ENCODE measurements around the gene NNT.
A peak's percentile ranks its signal among the peaks of the same experiment; 100 is the strongest.
"Not testable (repeated sequence)": the region's sequence is repeated elsewhere in the genome, so short reads cannot be mapped to it uniquely, and the experiment has no call there.

NNT gene

DNA sequence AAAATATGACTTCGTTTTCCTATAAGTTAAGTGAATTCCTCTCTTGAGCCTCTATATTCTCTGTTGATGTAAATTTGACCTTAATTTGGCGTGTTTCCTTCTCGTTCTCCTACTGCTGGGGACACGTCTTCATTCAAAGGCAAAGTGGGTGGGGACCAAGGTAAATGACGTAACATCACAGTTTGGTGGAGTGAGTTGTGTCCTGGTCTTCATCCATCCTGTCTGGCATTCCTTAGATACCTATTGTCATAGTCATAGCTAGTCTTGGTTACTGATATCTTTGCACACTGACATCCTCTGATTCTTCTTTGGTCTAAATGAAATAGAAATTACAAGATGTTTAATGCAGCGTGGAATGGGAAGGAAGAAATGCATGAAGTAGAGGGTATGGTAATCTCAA is 108.5 kb downstream of the NNT start:
- DNase-seq (ENCODE audit: low read depth), result peak; percentile 82

DNA sequence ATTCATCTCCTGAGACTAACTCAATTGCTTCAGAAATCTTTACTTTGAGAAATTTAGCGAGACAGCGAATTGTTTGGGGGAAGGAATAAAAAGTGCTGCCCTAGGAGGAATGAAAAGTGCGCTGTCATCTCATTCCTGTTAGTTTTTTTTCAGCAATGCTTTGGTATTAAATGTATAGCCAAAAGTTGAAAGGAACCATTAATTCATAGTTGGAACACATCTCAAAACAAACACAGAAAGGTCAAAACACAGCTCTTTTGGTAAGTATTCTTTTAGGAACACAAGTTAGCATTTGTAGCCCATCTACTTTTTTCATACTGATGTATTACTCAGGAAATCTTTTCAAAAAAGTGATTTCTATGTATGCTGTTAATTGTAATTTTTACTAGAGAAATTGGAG is 109.1 kb downstream of the NNT start:
- DNase-seq (ENCODE audit: low read depth), result no peak

DNA sequence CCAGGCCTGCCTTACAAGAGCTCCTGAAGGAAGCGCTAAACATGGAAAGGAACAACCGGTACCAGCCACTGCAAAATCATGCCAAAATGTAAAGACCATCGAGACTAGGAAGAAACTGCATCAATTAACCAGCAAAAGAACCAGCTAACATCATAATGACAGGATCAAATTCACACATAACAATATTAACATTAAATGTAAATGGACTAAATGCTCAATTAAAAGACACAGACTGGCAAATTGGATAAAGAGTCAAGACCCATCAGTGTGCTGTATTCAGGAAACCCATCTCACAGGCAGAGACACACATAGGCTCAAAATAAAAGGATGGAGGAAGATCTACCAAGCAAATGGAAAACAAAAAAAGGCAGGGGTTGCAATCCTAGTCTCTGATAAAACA is 116.8 kb downstream of the NNT start:
- not testable (repeated sequence) for DNase-seq (ENCODE audit: low read depth)

DNA sequence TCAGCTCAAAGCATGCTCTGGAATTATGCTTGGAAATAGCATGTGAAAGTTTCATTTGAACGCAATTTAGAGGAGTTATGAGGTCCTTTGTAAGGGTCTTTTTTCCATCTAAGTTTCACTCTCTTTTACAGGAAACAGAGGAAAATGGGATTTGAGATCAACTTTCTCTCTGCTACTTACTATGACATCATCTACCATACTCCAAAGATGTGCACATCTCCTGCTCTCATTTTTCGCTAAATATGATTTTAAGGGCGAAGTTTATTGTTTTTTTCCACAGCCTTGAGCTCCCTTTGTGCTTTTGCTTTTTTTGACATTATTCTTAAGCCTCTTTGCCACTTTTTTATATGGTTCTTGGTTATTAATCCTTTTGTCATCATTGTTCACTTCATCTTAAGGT is 125.6 kb downstream of the NNT start:
- DNase-seq (ENCODE audit: low read depth), result no peak

DNA sequence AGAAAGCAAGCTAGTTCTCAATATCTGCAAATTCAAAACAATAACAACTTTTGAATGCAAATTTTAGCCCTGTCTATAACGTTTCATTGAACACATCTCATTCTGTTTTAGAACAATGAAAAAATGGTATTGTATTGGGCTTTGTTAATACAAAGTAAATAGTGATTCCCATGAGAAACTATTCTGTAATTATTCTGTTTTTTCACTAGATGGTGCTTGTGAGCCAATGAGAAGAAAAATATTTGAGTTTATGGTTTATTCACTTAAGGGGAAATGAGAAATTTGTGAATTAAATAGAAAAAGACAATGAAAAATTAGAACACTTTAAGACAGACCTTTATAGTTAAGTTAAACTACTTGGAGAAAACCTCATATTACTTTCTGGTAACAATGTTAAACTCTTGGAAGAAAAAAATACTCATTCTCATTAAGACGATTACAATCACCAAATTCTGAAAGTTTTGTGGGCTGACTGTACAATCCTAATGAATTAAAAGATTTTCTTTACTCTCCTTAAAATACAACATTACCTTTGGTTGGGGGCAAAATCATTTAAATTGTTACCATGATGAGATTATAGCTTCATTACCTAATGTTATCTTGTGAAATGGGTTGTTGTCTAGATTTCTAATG is 127.0 kb downstream of the NNT start:
- peak; percentile 14 for DNase-seq (ENCODE audit: low read depth)

DNA sequence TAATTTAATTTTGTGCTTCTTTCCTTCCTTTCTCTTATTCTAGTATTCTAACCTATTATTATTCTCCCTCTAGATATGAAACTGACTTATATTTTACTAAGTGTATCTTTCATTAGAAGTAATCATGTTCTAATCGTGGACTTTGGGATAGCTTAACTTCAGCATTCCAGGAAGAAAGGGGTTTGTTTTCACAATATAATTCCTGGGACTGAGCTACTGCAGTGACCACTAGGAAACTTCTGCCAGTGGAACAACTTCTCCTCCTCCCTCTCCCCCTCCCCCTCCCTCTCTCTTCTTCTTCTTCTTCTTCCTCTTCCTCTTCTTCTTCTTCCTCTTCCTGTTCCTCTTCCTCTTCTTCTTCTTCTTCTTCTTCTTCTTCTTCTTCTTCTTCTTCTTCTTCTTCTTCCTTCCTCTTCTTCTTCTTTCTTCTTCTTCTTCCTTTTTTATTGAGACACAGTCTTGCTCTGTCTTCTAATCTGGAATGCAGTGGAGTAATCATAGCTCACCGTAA is 127.9 kb downstream of the NNT start:
- DNase-seq (ENCODE audit: low read depth), result no peak

DNA sequence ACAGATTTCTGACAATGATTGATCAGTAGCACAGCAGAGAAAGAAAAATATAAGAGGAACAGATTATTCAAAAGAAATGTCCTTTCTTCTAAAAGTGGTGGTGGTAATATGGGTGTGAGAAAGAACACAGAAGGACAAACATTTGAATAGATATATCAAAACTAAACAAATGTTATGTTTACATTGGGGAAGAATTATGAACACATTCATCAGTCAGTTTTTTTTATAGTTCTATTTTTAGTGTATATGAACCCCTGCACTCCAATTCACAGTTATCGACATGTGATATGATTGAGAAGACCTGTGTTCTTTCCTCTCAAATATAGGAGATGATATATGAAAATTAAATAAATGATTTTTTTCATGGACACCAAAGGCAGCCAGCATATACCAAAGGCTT is 128.6 kb downstream of the NNT start:
- no peak for DNase-seq (ENCODE audit: low read depth)

DNA sequence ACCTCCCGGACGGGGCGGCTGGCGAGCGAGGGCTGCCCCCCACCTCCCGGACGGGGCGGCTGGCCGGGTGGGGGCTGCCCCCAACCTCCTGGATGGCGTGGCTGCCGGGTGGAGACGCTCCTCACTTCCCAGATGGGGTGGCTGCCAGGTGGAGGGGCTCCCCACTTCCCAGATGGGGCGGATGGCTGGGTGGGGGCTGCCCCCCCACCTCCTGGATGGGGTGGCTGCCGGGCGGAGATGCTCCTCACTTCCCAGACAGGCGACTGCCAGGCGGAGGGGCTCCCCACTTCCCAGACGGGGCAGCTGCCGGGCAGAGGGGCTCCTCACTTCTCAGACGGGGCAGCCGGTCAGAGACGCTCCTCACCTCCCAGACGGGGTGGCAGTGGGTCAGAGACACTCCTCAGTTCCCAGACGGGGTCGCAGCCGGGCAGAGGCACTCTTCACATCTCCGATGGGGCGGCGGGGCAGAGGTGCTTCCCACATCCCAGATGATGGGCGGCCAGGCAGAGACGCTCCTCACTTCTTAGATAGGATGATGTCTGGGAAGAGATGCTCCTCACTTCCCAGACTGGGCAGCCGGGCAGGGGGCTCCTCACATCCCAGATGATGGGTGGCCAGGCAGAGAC is 143.1 kb downstream of the NNT start:
- not testable (repeated sequence) for DNase-seq (ENCODE audit: low read depth)

DNA sequence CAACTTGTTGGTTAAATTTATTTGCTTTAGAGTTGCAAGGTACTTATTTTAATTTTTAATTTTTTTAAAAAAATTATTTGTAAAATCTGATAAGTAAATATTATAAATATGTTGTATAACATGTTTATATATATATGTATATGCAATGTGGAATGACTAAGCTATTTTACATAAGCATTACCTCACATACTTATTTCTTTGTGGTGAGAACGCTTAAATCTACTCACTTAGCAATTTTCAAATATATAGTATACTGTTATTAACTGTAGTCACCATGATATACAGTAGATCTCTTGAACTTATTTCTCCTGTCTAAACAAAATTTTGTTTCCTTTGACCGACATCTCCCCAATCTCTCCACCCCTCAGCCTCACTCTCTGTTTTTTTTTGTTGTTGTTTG is 147.8 kb downstream of the NNT start:
- DNase-seq (ENCODE audit: low read depth), result no peak

DNA sequence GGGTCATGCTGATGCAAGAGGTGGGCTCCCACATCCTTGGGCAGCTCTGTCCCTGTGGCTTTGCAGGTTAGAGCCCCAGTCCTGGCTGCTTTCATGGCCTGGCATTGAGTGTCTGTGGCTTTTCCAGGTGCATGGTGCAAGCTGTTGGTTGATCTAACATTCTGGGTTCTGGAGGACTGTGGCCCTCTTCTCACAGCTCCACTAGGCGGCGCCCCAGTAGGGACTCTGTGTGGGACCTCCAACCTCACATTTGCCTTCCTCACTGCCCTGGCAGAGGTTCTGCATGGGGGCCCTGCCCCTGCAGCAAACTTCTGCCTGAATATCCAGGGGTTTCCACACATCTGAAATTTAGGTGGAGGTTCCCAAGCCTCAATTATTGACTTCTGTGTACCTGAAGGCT is 150.1 kb downstream of the NNT start:
- DNase-seq (ENCODE audit: low read depth), result no peak
